ENCODE measurements around the gene TGFB1. TPM values are rescaled to one million over a fixed set of nuclear protein-coding genes. Genes with fewer than 3 reads are reported as not detected.
A peak's percentile ranks its signal among the peaks of the same experiment; 100 is the strongest.

TGFB1 gene
- 17.5 and 26.0 TPM in 2 replicates for total RNA-seq (2014; rRNA removed; shearing (Covaris generic); ENCODE audit: low replicate concordance)

DNA sequence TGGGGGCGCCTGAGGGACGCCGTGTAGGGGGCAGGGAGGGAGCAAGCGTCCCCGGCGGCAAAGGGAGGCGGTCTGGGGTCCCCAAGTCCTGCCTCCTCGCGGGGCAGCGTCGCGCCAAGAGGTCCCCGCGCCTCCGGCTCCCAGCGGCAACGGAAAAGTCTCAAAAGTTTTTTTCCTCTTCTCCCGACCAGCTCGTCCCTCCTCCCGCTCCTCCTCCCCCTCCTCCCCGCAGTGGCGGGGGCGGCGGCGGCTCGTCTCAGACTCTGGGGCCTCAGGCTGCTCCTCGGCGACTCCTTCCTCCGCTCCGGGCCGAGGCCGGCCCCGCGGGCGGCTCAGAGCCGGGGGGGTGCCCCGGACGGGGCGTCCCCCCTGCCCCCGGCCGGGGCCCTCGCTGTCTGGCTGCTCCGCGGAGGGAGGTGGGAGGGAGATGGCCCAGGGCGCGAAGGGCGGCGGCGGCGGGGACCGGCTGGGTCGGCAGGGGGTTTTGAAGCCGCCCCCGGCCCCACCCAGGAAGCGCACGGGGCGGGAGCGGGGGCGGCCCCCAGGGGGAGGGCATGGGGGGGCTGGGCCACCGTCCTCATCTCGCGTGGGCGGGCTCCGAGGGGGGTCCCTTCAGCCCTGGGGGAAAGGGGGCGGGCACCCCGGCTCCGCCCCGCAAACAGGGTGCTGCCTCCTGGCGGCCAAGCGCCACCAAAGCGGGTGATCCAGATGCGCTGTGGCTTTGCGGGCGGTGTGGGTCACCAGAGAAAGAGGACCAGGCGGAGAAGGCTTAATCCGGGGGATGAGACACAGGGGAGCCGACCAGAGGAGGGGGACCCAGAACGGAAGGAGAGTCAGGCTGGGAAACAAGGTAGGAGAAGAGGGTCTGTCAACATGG lies at the start of gene TGFB1:
TGFB1 (minus strand) TSS at position 457 of the 877 bp plus-strand sequence. CDS start 878 bp downstream, outside the sequence.
- H3K79me2 ChIP-seq (ENCODE audit: low read length) = peaks cover 56% of the 10 kb centered on the region
- peak within 1 kb of the TSS; percentile 72 for H3K27ac ChIP-seq (ENCODE audit: low read length)
- H3K9me2 ChIP-seq (replicated peaks; ENCODE audit: insufficient read depth, low read length) = no peaks in the 10 kb centered on the region
- H3K9me3 ChIP-seq (ENCODE audit: low read length) = no peaks in the 10 kb centered on the region
- H3K4me3 ChIP-seq (ENCODE audit: low read length) = peak within 1 kb of the TSS; percentile 95
- H4K20me1 ChIP-seq (ENCODE audit: insufficient read depth, low read depth, low read length) = peaks cover 24% of the 10 kb centered on the region
- peak; percentile 96 for DNase-seq
- peak within 1 kb of the TSS; percentile 95 for H3K9ac ChIP-seq (ENCODE audit: low read length)
- no peaks in the 10 kb centered on the region for H3K27me3 ChIP-seq (ENCODE audit: low read length)
- peak within 1 kb of the TSS; percentile 16; the same call in 1 of the 2 replicates for H2AFZ ChIP-seq (ENCODE audit: low read length)
- peak within 1 kb of the TSS; percentile 84 for H3K4me2 ChIP-seq (ENCODE audit: low read depth, low read length, poor library complexity, severe bottlenecking)
- peaks cover 20% of the 10 kb centered on the region for H3K4me1 ChIP-seq (ENCODE audit: low read length)
- H3K36me3 ChIP-seq (ENCODE audit: insufficient read depth, low read length) = peaks cover 13% of the 10 kb centered on the region; the same call in 1 of the 2 replicates

GRCh38 chr19:41402010-41402409 lies 48.3 kb upstream of the TGFB1 start:
- Histone ChIP-seq H3K27me3 (ENCODE audit: low read length) (no peaks in the 10 kb centered on the region), H3K9me3 (ENCODE audit: low read length) (no peaks in the 10 kb centered on the region), H3K4me3 (ENCODE audit: low read length) (no peak overlapping the region), H3K27ac (ENCODE audit: low read length) (no peak overlapping the region), H3K4me2 (ENCODE audit: low read depth, low read length, poor library complexity, severe bottlenecking) (no peak overlapping the region), H3K9me2 (replicated peaks; ENCODE audit: insufficient read depth, low read length) (no peaks in the 10 kb centered on the region), H3K79me2 (ENCODE audit: low read length) (peaks cover 46% of the 10 kb centered on the region), H3K4me1 (ENCODE audit: low read length) (peaks cover 15% of the 10 kb centered on the region), H3K9ac (ENCODE audit: low read length) (no peak overlapping the region), H2AFZ (ENCODE audit: low read length) (no peak overlapping the region), H3K36me3 (ENCODE audit: insufficient read depth, low read length) (no peaks in the 10 kb centered on the region), H4K20me1 (ENCODE audit: insufficient read depth, low read depth, low read length) (no peaks in the 10 kb centered on the region)
- no peak for DNase-seq

GRCh38 chr19:41401483-41401882 lies 47.8 kb upstream of the TGFB1 start:
- no peaks in the 10 kb centered on the region for H3K36me3 ChIP-seq (ENCODE audit: insufficient read depth, low read length)
- H3K9me3 ChIP-seq (ENCODE audit: low read length) = no peaks in the 10 kb centered on the region
- H3K4me3 ChIP-seq (ENCODE audit: low read length) = no peak overlapping the region
- H2AFZ ChIP-seq (ENCODE audit: low read length) = no peak overlapping the region
- H3K4me1 ChIP-seq (ENCODE audit: low read length) = peaks cover 12% of the 10 kb centered on the region
- no peak overlapping the region for H3K9ac ChIP-seq (ENCODE audit: low read length)
- H3K27me3 ChIP-seq (ENCODE audit: low read length) = no peaks in the 10 kb centered on the region
- H3K27ac ChIP-seq (ENCODE audit: low read length) = no peak overlapping the region
- DNase-seq = no peak
- peaks cover 51% of the 10 kb centered on the region for H3K79me2 ChIP-seq (ENCODE audit: low read length)
- H4K20me1 ChIP-seq (ENCODE audit: insufficient read depth, low read depth, low read length) = no peaks in the 10 kb centered on the region
- no peaks in the 10 kb centered on the region for H3K9me2 ChIP-seq (replicated peaks; ENCODE audit: insufficient read depth, low read length)
- no peak overlapping the region for H3K4me2 ChIP-seq (ENCODE audit: low read depth, low read length, poor library complexity, severe bottlenecking)

GRCh38 chr19:41399525-41399924 lies 45.8 kb upstream of the TGFB1 start:
- Histone ChIP-seq H3K9me3 (ENCODE audit: low read length) (no peaks in the 10 kb centered on the region), H3K4me1 (ENCODE audit: low read length) (peaks cover 28% of the 10 kb centered on the region), H3K79me2 (ENCODE audit: low read length) (peaks cover 71% of the 10 kb centered on the region), H2AFZ (ENCODE audit: low read length) (no peak overlapping the region), H3K27ac (ENCODE audit: low read length) (no peak overlapping the region), H4K20me1 (ENCODE audit: insufficient read depth, low read depth, low read length) (0 out of 2 replicates have a peak, but pooled peaks cover 8% of the 10 kb centered on the region), H3K36me3 (ENCODE audit: insufficient read depth, low read length) (no peaks in the 10 kb centered on the region), H3K9ac (ENCODE audit: low read length) (peak overlapping the region; percentile 97; the same call in 1 of the 2 replicates), H3K4me2 (ENCODE audit: low read depth, low read length, poor library complexity, severe bottlenecking) (peak overlapping the region; percentile 87), H3K4me3 (ENCODE audit: low read length) (no peak overlapping the region), H3K27me3 (ENCODE audit: low read length) (no peaks in the 10 kb centered on the region), H3K9me2 (replicated peaks; ENCODE audit: insufficient read depth, low read length) (no peaks in the 10 kb centered on the region)
- no peak for DNase-seq

- Histone ChIP-seq H3K27me3 (ENCODE audit: low read length) (no peaks in the 10 kb centered on the region), H2AFZ (ENCODE audit: low read length) (no peak overlapping the region), H3K9me3 (ENCODE audit: low read length) (no peaks in the 10 kb centered on the region), H3K36me3 (ENCODE audit: insufficient read depth, low read length) (no peaks in the 10 kb centered on the region), H3K4me2 (ENCODE audit: low read depth, low read length, poor library complexity, severe bottlenecking) (peak overlapping the region; percentile 87), H3K4me3 (ENCODE audit: low read length) (peak overlapping the region; percentile 99), H3K4me1 (ENCODE audit: low read length) (peaks cover 28% of the 10 kb centered on the region), H3K9ac (ENCODE audit: low read length) (peak overlapping the region; percentile 97), H3K27ac (ENCODE audit: low read length) (no peak overlapping the region), H3K79me2 (ENCODE audit: low read length) (peaks cover 75% of the 10 kb centered on the region), H4K20me1 (ENCODE audit: insufficient read depth, low read depth, low read length) (0 out of 2 replicates have a peak, but pooled peaks cover 8% of the 10 kb centered on the region), H3K9me2 (replicated peaks; ENCODE audit: insufficient read depth, low read length) (no peaks in the 10 kb centered on the region)
- DNase-seq = no peak
These were observed 45.4 kb upstream of the TGFB1 start for GRCh38 chr19:41399091-41399490.

DNA sequence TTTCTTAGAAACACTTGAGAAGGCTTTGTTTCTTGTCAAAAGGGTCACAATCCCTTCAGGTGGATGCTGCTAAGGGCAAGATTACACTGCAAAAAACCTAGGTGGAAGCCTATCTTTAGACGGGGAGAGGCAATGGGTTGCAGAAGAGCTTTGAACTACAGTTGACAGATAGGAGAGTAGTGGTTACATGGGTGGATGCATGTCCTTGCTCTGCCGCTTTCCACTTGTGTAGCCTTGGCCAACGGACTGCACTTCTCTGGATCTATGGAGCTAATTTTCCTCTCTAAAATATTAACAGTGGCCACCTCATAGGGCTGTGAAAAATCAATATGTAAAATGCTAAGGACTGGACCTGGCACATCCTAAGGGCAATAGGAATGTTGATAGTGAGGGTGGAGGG lies 44.9 kb upstream of the TGFB1 start:
- Histone ChIP-seq H4K20me1 (ENCODE audit: insufficient read depth, low read depth, low read length) (0 out of 2 replicates have a peak, but pooled peaks cover 8% of the 10 kb centered on the region), H3K36me3 (ENCODE audit: insufficient read depth, low read length) (no peaks in the 10 kb centered on the region), H3K9me2 (replicated peaks; ENCODE audit: insufficient read depth, low read length) (no peaks in the 10 kb centered on the region), H3K9me3 (ENCODE audit: low read length) (no peaks in the 10 kb centered on the region), H3K4me2 (ENCODE audit: low read depth, low read length, poor library complexity, severe bottlenecking) (peak overlapping the region; percentile 87), H3K27me3 (ENCODE audit: low read length) (no peaks in the 10 kb centered on the region), H2AFZ (ENCODE audit: low read length) (no peak overlapping the region), H3K4me3 (ENCODE audit: low read length) (peak overlapping the region; percentile 99), H3K4me1 (ENCODE audit: low read length) (peaks cover 28% of the 10 kb centered on the region), H3K79me2 (ENCODE audit: low read length) (peaks cover 80% of the 10 kb centered on the region), H3K9ac (ENCODE audit: low read length) (peak overlapping the region; percentile 97), H3K27ac (ENCODE audit: low read length) (no peak overlapping the region)
- peak; percentile 52 for DNase-seq

DNA sequence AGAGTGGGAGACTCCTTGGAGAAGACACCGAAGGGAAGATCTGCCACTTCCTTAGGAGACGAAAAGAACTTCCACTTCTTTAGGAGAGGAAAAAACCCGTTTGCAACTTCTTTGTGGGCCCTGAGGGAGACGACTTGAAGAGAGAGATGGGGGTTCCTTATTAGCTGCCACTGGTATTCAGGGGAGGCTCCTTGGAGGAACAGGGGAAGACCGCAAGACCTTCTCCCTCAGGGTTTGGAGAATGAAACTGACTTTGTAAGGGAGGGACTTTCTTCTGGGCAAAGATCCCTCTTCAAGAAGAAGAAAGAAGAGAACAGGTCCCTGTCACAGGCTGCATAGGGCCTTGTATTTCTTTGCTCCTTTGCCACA lies 44.3 kb upstream of the TGFB1 start:
- peak; percentile 63 for DNase-seq
- Histone ChIP-seq H3K4me3 (ENCODE audit: low read length) (peak overlapping the region; percentile 99), H3K9ac (ENCODE audit: low read length) (peak overlapping the region; percentile 97), H3K79me2 (ENCODE audit: low read length) (peaks cover 78% of the 10 kb centered on the region), H3K27me3 (ENCODE audit: low read length) (no peaks in the 10 kb centered on the region), H3K4me2 (ENCODE audit: low read depth, low read length, poor library complexity, severe bottlenecking) (peak overlapping the region; percentile 87), H3K9me3 (ENCODE audit: low read length) (no peaks in the 10 kb centered on the region), H2AFZ (ENCODE audit: low read length) (peak overlapping the region; percentile 68), H3K4me1 (ENCODE audit: low read length) (peaks cover 28% of the 10 kb centered on the region), H3K9me2 (replicated peaks; ENCODE audit: insufficient read depth, low read length) (no peaks in the 10 kb centered on the region), H3K27ac (ENCODE audit: low read length) (peak overlapping the region; percentile 87; the same call in 1 of the 2 replicates), H4K20me1 (ENCODE audit: insufficient read depth, low read depth, low read length) (0 out of 2 replicates have a peak, but pooled peaks cover 8% of the 10 kb centered on the region), H3K36me3 (ENCODE audit: insufficient read depth, low read length) (no peaks in the 10 kb centered on the region)
